ENCODE results near the gene BMPR1A. TPM values are rescaled to one million over a fixed set of nuclear protein-coding genes. Genes with fewer than 3 reads are reported as not detected.

The BMPR1A gene
- total RNA-seq, 2 donors from 2014 or later: 69.4 to 96.4 TPM

GRCh38 chr10:86871563-86872183, 115.3 kb downstream of the BMPR1A start:
- 77 to 86% methylated on average over 5 of the region's 5 CpGs for WGBS, 2 experiments (ENCODE audit: insufficient coverage in 1 of 2, insufficient read length in 1 of 2)
- no peaks in the 10 kb centered on the region for H3K27me3 Mint-ChIP-seq (ENCODE audit: insufficient read depth)
- H3K9me3 Mint-ChIP-seq: no peaks in the 10 kb centered on the region
- Histone ChIP-seq H3K9me3 (ENCODE audit: control insufficient read depth, low read length) (no peaks in the 10 kb centered on the region), H3K27ac (ENCODE audit: low read depth, low read length) (peak overlapping the region; percentile 3), H3K27me3 (ENCODE audit: control insufficient read depth, insufficient read depth, low read length, poor library complexity, severe bottlenecking) (no peaks in the 10 kb centered on the region), H3K4me3 (ENCODE audit: low read length) (no peak overlapping the region), H3K36me3 (ENCODE audit: control insufficient read depth, insufficient read depth, low read length) (peaks cover 17% of the 10 kb centered on the region), H3K4me1 (ENCODE audit: control insufficient read depth, insufficient read depth, low read length) (peaks cover 3% of the 10 kb centered on the region), H3K9ac (ENCODE audit: extremely low read depth, low read length, poor library complexity, severe bottlenecking) (peak overlapping the region; percentile 17)
- peak overlapping the region; percentile 91 for H3K27ac Mint-ChIP-seq
- H3K4me1 Mint-ChIP-seq: peaks cover 48% of the 10 kb centered on the region
- H3K36me3 Mint-ChIP-seq (ENCODE audit: low read depth): peaks cover 14% of the 10 kb centered on the region
- DNase-seq: peak; percentile 68
- H3K4me3 Mint-ChIP-seq: no peak overlapping the region
- no peak for TF ChIP-seq CTCF (conservative IDR thresholded peaks at IDR 0.05)

DNA sequence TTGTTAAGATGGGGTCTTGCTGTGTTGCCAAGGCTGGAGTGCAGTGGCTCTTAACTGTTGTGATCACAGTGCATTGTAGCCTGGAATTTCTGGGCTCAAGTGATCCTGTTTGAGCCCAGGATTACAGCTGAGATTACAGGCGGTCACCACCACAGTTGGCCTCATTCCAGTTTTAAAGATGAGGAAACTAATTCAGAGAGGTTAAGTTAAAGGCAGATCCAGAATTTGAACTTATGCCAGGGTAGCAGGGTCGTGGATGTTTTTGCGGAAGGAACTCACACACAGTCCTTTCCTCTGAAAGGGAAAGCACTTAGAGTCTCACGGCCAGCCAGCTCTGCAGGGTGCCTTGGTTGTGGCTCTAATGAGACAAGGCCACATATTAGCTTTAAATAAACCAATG, 116.3 kb downstream of the BMPR1A start:
- Histone ChIP-seq H3K4me1 (ENCODE audit: control insufficient read depth, insufficient read depth, low read length) (peaks cover 3% of the 10 kb centered on the region), H3K9me3 (ENCODE audit: control insufficient read depth, low read length) (no peaks in the 10 kb centered on the region), H3K9ac (ENCODE audit: extremely low read depth, low read length, poor library complexity, severe bottlenecking) (no peak overlapping the region), H3K27me3 (ENCODE audit: control insufficient read depth, insufficient read depth, low read length, poor library complexity, severe bottlenecking) (no peaks in the 10 kb centered on the region), H3K4me3 (ENCODE audit: low read length) (no peak overlapping the region), H3K27ac (ENCODE audit: low read depth, low read length) (peak overlapping the region; percentile 47), H3K36me3 (ENCODE audit: control insufficient read depth, insufficient read depth, low read length) (peaks cover 22% of the 10 kb centered on the region)
- Mint-ChIP-seq H3K4me1 (peaks cover 38% of the 10 kb centered on the region), H3K27me3 (ENCODE audit: insufficient read depth) (no peaks in the 10 kb centered on the region), H3K36me3 (ENCODE audit: low read depth) (peaks cover 20% of the 10 kb centered on the region), H3K4me3 (no peak overlapping the region), H3K9me3 (no peaks in the 10 kb centered on the region), H3K27ac (peak overlapping the region; percentile 94)
- 68 to 79% methylated on average over 3 to 4 of the region's 4 CpGs for WGBS, 2 experiments (ENCODE audit: insufficient coverage in 1 of 2, insufficient read length in 1 of 2)
- DNase-seq: peak; percentile 77
- no peak for TF ChIP-seq CTCF (conservative IDR thresholded peaks at IDR 0.05)

- no peak overlapping the region for H3K27ac ChIP-seq (ENCODE audit: low read depth, low read length)
- Mint-ChIP-seq H3K36me3 (ENCODE audit: low read depth) (peaks cover 39% of the 10 kb centered on the region), H3K4me1 (peaks cover 23% of the 10 kb centered on the region)
These were observed 120.3 kb downstream of the BMPR1A start for GRCh38 chr10:86876748-86877147.

More at GRCh38 chr10:86876748-86877147, 120.3 kb downstream of the BMPR1A start:
- H3K36me3 ChIP-seq (ENCODE audit: control insufficient read depth, insufficient read depth, low read length): peaks cover 44% of the 10 kb centered on the region
- no peaks in the 10 kb centered on the region for H3K27me3 ChIP-seq (ENCODE audit: control insufficient read depth, insufficient read depth, low read length, poor library complexity, severe bottlenecking)
- Mint-ChIP-seq H3K27me3 (ENCODE audit: insufficient read depth) (no peaks in the 10 kb centered on the region), H3K4me3 (no peak overlapping the region), H3K27ac (no peak overlapping the region), H3K9me3 (no peaks in the 10 kb centered on the region)
- TF ChIP-seq CTCF (conservative IDR thresholded peaks at IDR 0.05): no peak
- H3K9ac ChIP-seq (ENCODE audit: extremely low read depth, low read length, poor library complexity, severe bottlenecking): no peak overlapping the region
- no peak for DNase-seq
- H3K4me3 ChIP-seq (ENCODE audit: low read length): no peak overlapping the region
- WGBS, 2 experiments (ENCODE audit: insufficient coverage in 1 of 2, insufficient read length in 1 of 2): 98 to 100% methylated on average over 2 of the region's 2 CpGs
- H3K9me3 ChIP-seq (ENCODE audit: control insufficient read depth, low read length): no peaks in the 10 kb centered on the region
- no peaks in the 10 kb centered on the region for H3K4me1 ChIP-seq (ENCODE audit: control insufficient read depth, insufficient read depth, low read length)
